ENCODE results near the gene DCLK1. TPM values are rescaled to one million over a fixed set of nuclear protein-coding genes. Genes with fewer than 3 reads are reported as not detected.

DCLK1 gene
- total RNA-seq, 1 experiment from 2014 or later, result 36.2 TPM

DNA sequence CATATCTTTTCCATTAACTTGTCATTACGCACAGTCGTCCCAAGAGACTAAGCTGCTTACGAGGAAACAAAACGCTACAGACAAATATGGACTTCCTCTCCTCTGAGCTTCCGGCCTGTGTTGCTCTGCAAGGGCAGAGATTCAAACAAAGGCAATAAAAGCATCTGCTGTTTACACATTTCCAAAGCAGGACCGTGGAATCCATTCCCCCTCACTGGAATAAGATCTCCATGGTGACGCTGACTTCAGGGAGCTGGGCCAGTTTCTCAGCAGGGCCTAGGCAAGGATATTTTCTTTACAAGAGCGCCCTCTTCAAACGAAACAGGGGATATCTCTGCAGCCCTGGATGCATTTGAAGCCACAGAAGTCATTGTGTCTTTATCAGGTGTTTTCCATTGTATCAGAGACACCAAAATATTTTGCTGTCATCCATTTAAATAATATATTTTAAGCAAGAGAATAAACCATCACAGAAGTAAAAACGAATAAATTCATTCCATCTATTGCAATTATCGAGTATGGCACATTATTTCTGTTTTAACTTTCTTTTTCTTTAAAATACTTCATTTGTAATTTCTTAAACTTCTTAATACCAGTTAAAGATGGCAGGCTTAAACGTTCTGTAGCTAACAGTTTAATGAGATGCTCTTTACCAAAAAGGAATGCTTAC, 177.5 kb downstream of the DCLK1 start:
- no peak overlapping the region for H2BK12ac ChIP-seq (ENCODE audit: insufficient read length, low read depth, low read length)
- no peak overlapping the region for H4K5ac ChIP-seq (ENCODE audit: insufficient read length, low read depth, low read length)
- peak overlapping the region; percentile 9 for H2AFZ ChIP-seq (ENCODE audit: low read length)
- no peak overlapping the region for H3K4ac ChIP-seq (ENCODE audit: low read depth, low read length)
- no peak overlapping the region for H3K9ac ChIP-seq (ENCODE audit: extremely low read depth, insufficient read length, low read length)
- no peaks in the 10 kb centered on the region for H4K20me1 ChIP-seq (ENCODE audit: control insufficient read depth, insufficient read depth, insufficient read length)
- no peaks in the 10 kb centered on the region for H3K79me1 ChIP-seq (ENCODE audit: insufficient read depth, low read depth, low read length, poor library complexity, severe bottlenecking)
- WGBS (ENCODE audit: extremely low coverage, insufficient read length, low lambda C conversion rate), result no CpG with 5 or more reads among the region's 12 CpGs
- H3K18ac ChIP-seq (ENCODE audit: insufficient read length, low read depth, low read length), result no peak overlapping the region
- peaks cover 3 to 9% of the 10 kb centered on the region in 2 experiments for H3K4me1 Mint-ChIP-seq
- H3K4me1 ChIP-seq (ENCODE audit: insufficient read depth, low read length), result no peaks in the 10 kb centered on the region
- no peak overlapping the region for H2BK120ac ChIP-seq (ENCODE audit: low read depth, low read length, poor library complexity, severe bottlenecking)
- H3K56ac ChIP-seq (ENCODE audit: insufficient read length, low read depth, low read length), result no peak overlapping the region
- no peak overlapping the region for H2AK5ac ChIP-seq (ENCODE audit: insufficient read length, low read length)
- DNase-seq, result peak; percentile 75
- no peaks in the 10 kb centered on the region for H3K27me3 ChIP-seq (ENCODE audit: insufficient read depth, low read length)
- H3K14ac ChIP-seq (ENCODE audit: insufficient read depth, low read length), result no peak overlapping the region
- H3K79me2 ChIP-seq (ENCODE audit: insufficient read depth, low read length), result no peaks in the 10 kb centered on the region
- TF ChIP-seq, protein P1, sequence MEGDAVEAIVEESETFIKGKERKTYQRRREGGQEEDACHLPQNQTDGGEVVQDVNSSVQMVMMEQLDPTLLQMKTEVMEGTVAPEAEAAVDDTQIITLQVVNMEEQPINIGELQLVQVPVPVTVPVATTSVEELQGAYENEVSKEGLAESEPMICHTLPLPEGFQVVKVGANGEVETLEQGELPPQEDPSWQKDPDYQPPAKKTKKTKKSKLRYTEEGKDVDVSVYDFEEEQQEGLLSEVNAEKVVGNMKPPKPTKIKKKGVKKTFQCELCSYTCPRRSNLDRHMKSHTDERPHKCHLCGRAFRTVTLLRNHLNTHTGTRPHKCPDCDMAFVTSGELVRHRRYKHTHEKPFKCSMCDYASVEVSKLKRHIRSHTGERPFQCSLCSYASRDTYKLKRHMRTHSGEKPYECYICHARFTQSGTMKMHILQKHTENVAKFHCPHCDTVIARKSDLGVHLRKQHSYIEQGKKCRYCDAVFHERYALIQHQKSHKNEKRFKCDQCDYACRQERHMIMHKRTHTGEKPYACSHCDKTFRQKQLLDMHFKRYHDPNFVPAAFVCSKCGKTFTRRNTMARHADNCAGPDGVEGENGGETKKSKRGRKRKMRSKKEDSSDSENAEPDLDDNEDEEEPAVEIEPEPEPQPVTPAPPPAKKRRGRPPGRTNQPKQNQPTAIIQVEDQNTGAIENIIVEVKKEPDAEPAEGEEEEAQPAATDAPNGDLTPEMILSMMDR (conservative IDR thresholded peaks at IDR 0.05), result peak; percentile 89
- no peaks in the 10 kb centered on the region for H3K27me3 Mint-ChIP-seq (ENCODE audit: low read depth)
- H2BK15ac ChIP-seq (ENCODE audit: low read depth, low read length), result no peak overlapping the region
- no peak overlapping the region for H3K23ac ChIP-seq (ENCODE audit: insufficient read length, low read depth, low read length)
- H3K27ac Mint-ChIP-seq, result peak overlapping the region in 2 of 3 experiments; percentile 35 to 78; a peak in 4 of 7 replicates
- no peak overlapping the region for H2BK20ac ChIP-seq (ENCODE audit: low read depth, low read length, poor library complexity, severe bottlenecking)
- H3K4me2 ChIP-seq (ENCODE audit: insufficient read depth, insufficient read length, low read length), result peak overlapping the region; percentile 4
- no peak overlapping the region for H3K27ac ChIP-seq (ENCODE audit: insufficient read length, low read depth, low read length)
- H3T11ph ChIP-seq (ENCODE audit: low read length), result no peak overlapping the region
- H3K36me3 Mint-ChIP-seq (ENCODE audit: insufficient read depth in 1 of 3, low read depth in 3 of 3), result no peaks in the 10 kb centered on the region
- H3K9me3 Mint-ChIP-seq, result no peaks in the 10 kb centered on the region
- no peaks in the 10 kb centered on the region for H3K23me2 ChIP-seq (ENCODE audit: insufficient read length, low read depth, low read length, poor library complexity, severe bottlenecking)
- H4K8ac ChIP-seq (replicated peaks; ENCODE audit: insufficient read length, low read depth, low read length), result no peak overlapping the region
- no peak overlapping the region for H3K4me3 Mint-ChIP-seq
- H2BK5ac ChIP-seq (ENCODE audit: insufficient read length, low read length), result no peak overlapping the region
- H4K91ac ChIP-seq (ENCODE audit: insufficient read length, low read depth, low read length), result no peak overlapping the region
- H3K9me3 ChIP-seq (ENCODE audit: control insufficient read depth, low read depth, low read length), result no peaks in the 10 kb centered on the region
